SK-N-SH (cell line): ENCODE data around the gene SH3D21. TPM values are rescaled to one million over a fixed set of nuclear protein-coding genes. Genes with fewer than 3 reads are reported as not detected.

Experiments
- CTCF ChIA-PET: fragments of 300-600, 350-600 bp; formaldehyde crosslinking; extraction: SDS; loops from one replicate; lab custom pipeline; 2021; lab: Yijun Ruan, JAX
- POLR2A ChIA-PET: fragments of 350-600 bp; sonication (Branson Sonifier 250); formaldehyde crosslinking; extraction: SDS; loops from one replicate; lab custom pipeline; 2020; ENCODE audit warnings: antibody characterized with exemption, inconsistent platforms; lab: Yijun Ruan, JAX
- DNase-seq: peaks from one replicate; pipeline ENCODE4 v3.0.0; 2012
- H2AFZ ChIP-seq: fragments of 200-600 bp; sonication (generic); 2 replicates; pipeline ENCODE4 v1.8.1; 2016; ENCODE audit warnings: antibody characterized with exemption, mild to moderate bottlenecking, low read depth
- H3F3A ChIP-seq: fragments of 200-600 bp; sonication (generic); replicated peaks from 2 replicates; pipeline ENCODE3; 2016; ENCODE audit warnings: antibody characterized with exemption, mild to moderate bottlenecking; ENCODE audit not compliant: insufficient read depth
- H3K27ac ChIP-seq, 2 experiments: fragments of 200-500 bp in 1 of 2; fragments of 200-600 bp in 1 of 2; sonication (Bioruptor generic) in 1 of 2; sonication (generic), shearing (Covaris generic) in 1 of 2; 2 replicates each; pipeline versions ENCODE4 v1.5.1 to v1.6.1; 2014 to 2016; ENCODE audit warnings: low read depth in 2 of 2, inconsistent platforms in 1 of 2, low read length in 1 of 2, mild to moderate bottlenecking in 1 of 2, mixed read lengths in 1 of 2
- H3K27me3 ChIP-seq: fragments of 200-600 bp; sonication (generic), shearing (Covaris generic); 2 replicates; pipeline ENCODE4 v1.6.1; 2016; ENCODE audit warnings: mixed run types; ENCODE audit not compliant: insufficient read depth
- H3K36me3 ChIP-seq, 2 experiments: fragments of 200-500 bp in 1 of 2; fragments of 200-600 bp in 1 of 2; sonication (Bioruptor generic) in 1 of 2; sonication (generic) in 1 of 2; replicated peaks in 1 of 2; 2 replicates each; pipeline versions ENCODE3 to v1.5.1; 2014 to 2016; ENCODE audit warnings: low read length in 1 of 2, mild to moderate bottlenecking in 1 of 2; ENCODE audit not compliant: insufficient read depth in 2 of 2, control insufficient read depth in 1 of 2
- H3K4me1 ChIP-seq, 2 experiments: fragments of 200-500 bp in 1 of 2; fragments of 200-600 bp in 1 of 2; sonication (Bioruptor generic) in 1 of 2; sonication (generic), shearing (Covaris generic) in 1 of 2; 2 replicates each; pipeline versions ENCODE4 v1.5.1 to v1.6.1; 2014 to 2016; ENCODE audit warnings: low read depth in 1 of 2, low read length in 1 of 2, mixed run types in 1 of 2; ENCODE audit not compliant: insufficient read depth in 2 of 2, control insufficient read depth in 1 of 2
- H3K4me2 ChIP-seq: fragments of 200-600 bp; sonication (generic), shearing (Covaris generic); 2 replicates; pipeline ENCODE4 v1.6.1; 2017; ENCODE audit warnings: mixed run types
- H3K4me3 ChIP-seq, 2 experiments: fragments of 200-500 bp in 1 of 2; fragments of 200-600 bp in 1 of 2; sonication (Bioruptor generic) in 1 of 2; sonication (generic), shearing (Covaris generic) in 1 of 2; 2 replicates each; pipeline versions ENCODE4 v1.5.1 to v1.8.1; 2014 to 2016; ENCODE audit warnings: low read depth in 2 of 2, inconsistent platforms in 1 of 2, low read length in 1 of 2, mild to moderate bottlenecking in 1 of 2, mixed read lengths in 1 of 2, moderate library complexity in 1 of 2
- H3K79me2 ChIP-seq: fragments of 200-600 bp; sonication (generic); 2 replicates; pipeline ENCODE4 v1.8.1; 2017; ENCODE audit warnings: mild to moderate bottlenecking; ENCODE audit not compliant: insufficient read depth
- H3K9ac ChIP-seq: fragments of 200-600 bp; sonication (generic); 2 replicates; pipeline ENCODE4 v1.6.1; 2017; ENCODE audit warnings: mixed run types
- H3K9me2 ChIP-seq: fragments of 200-600 bp; sonication (generic); 2 replicates; pipeline ENCODE4 v1.6.1; 2017; ENCODE audit warnings: mixed run types
- H3K9me3 ChIP-seq: fragments of 200-600 bp; sonication (generic); 2 replicates; pipeline ENCODE4 v1.6.1; 2017; ENCODE audit warnings: mixed run types, mild to moderate bottlenecking, moderate library complexity
- H4K20me1 ChIP-seq: fragments of 200-600 bp; sonication (generic); 2 replicates; pipeline ENCODE4 v1.6.1; 2017; ENCODE audit warnings: mild to moderate bottlenecking, mixed run types; ENCODE audit not compliant: insufficient read depth
- ELF1 ChIP-seq: IDR thresholded peaks from 2 replicates; pipeline ENCODE4 v1.4.0; 2012
- GATA2 ChIP-seq: sonication (generic); formaldehyde crosslinking; IDR thresholded peaks from 2 replicates; pipeline ENCODE4 v1.5.0; 2020; ENCODE audit warnings: mild to moderate bottlenecking, missing genetic modification reagents
- IRF3 ChIP-seq: fragments of 150-350 bp; IDR thresholded peaks from 2 replicates; pipeline ENCODE4 v1.6.1; 2016; ENCODE audit warnings: mild to moderate bottlenecking, low read depth, low read length
- MAX ChIP-seq: IDR thresholded peaks from 2 replicates; pipeline ENCODE4 v1.4.0; 2012; ENCODE audit warnings: low read depth
- RXRA ChIP-seq: IDR thresholded peaks from 2 replicates; pipeline ENCODE4 v1.4.0; 2012; ENCODE audit warnings: low read depth, mild to moderate bottlenecking, borderline replicate concordance
- TAF1 ChIP-seq: IDR thresholded peaks from 2 replicates; pipeline ENCODE4 v1.6.1; 2012; ENCODE audit warnings: low read depth, mild to moderate bottlenecking, low read length, moderate library complexity, borderline replicate concordance
- TCF12 ChIP-seq: IDR thresholded peaks from 2 replicates; pipeline ENCODE4 v1.4.0; 2012
- USF1 ChIP-seq: IDR thresholded peaks from 2 replicates; pipeline ENCODE4 v1.4.0; 2012; ENCODE audit warnings: low read depth, borderline replicate concordance
- USF2 ChIP-seq: fragments of 150-350 bp; IDR thresholded peaks from 2 replicates; pipeline ENCODE4 v1.6.1; 2017; ENCODE audit warnings: antibody characterized with exemption, low read length, low read depth, borderline replicate concordance
- ZBTB33 ChIP-seq: IDR thresholded peaks from 2 replicates; pipeline ENCODE4 v1.4.0; 2012; ENCODE audit warnings: low read depth, borderline replicate concordance
- WGBS: methylation state at CpG from one replicate; pipeline ENCODE4 v1.1.6; 2017; ENCODE audit warnings: low lambda C conversion rate; 5-methylcytosine and 5-hydroxymethylcytosine counted together
- polyA plus RNA-seq, 3 experiments: library from polyadenylated mRNA; depleted of rRNA; stranded (reverse); fragments of >200 nt; gene quantifications; 2 replicates each; pipeline ENCODE4 v1.2.3, GENCODE V29; 2012

Gene SH3D21
- polyA plus RNA-seq, 1 of the 3 experiments (the other 2 are of a cell fraction) = 1.6 TPM

- TF ChIP-seq ZBTB33 (no peak), USF2 (no peak), RXRA (no peak), GATA2 (CRISPR knock-in tag) (no peak), TCF12 (no peak)
These were observed 20.3 kb downstream of the SH3D21 start (continued) for GRCh38 chr1:36326499-36326898.

GRCh38 chr1:36327421-36328087 lies 21.4 kb downstream of the SH3D21 start:
- no peak overlapping the region for H2AFZ ChIP-seq
- H3K4me1 ChIP-seq = peaks cover 9 to 12% of the 10 kb centered on the region in 2 experiments; a peak in 1 of 4 replicates
- H4K20me1 ChIP-seq = no peaks in the 10 kb centered on the region
- H3K27ac ChIP-seq = no peak overlapping the region
- ChIA-PET CTCF (interaction anchor here (1.0 to 5.7 kb wide), 2 partner anchors 9 to 15 kb away, joined by 3 to 29 read pairs; no protein-coding TSS in a partner anchor), POLR2A (no interaction called here)
- H3K27me3 ChIP-seq = no peaks in the 10 kb centered on the region
- H3K4me2 ChIP-seq = no peak overlapping the region
- DNase-seq = no peak
- no peaks in the 10 kb centered on the region for H3K36me3 ChIP-seq
- no peaks in the 10 kb centered on the region for H3F3A ChIP-seq
- no peaks in the 10 kb centered on the region for H3K9me2 ChIP-seq
- H3K79me2 ChIP-seq = peaks cover 7% of the 10 kb centered on the region; the same call in 1 of the 2 replicates
- no peak overlapping the region for H3K4me3 ChIP-seq
- WGBS = 89% methylated on average over 7 of the region's 9 CpGs
- no peaks in the 10 kb centered on the region for H3K9me3 ChIP-seq
- H3K9ac ChIP-seq = no peak overlapping the region
- TF ChIP-seq MAX = no peak
- TF ChIP-seq USF1 = no peak
- no peak for TF ChIP-seq TAF1
- TF ChIP-seq ELF1 = no peak
- TF ChIP-seq IRF3 = no peak
- TF ChIP-seq, all 33 proteins: peak for 0
